DMS 273 (cell line): ENCODE measurements around the gene EPB41.
A peak's percentile ranks its signal among the peaks of the same experiment; 100 is the strongest.
"Not testable (repeated sequence)": the region's sequence is repeated elsewhere in the genome, so short reads cannot be mapped to it uniquely, and the experiment has no call there.

Experiments used
- DNase-seq: peaks from one replicate; lab custom pipeline; 2025; ENCODE audit not compliant: unreplicated experiment; lab: John Stamatoyannopoulos, UW

EPB41 gene

DNA sequence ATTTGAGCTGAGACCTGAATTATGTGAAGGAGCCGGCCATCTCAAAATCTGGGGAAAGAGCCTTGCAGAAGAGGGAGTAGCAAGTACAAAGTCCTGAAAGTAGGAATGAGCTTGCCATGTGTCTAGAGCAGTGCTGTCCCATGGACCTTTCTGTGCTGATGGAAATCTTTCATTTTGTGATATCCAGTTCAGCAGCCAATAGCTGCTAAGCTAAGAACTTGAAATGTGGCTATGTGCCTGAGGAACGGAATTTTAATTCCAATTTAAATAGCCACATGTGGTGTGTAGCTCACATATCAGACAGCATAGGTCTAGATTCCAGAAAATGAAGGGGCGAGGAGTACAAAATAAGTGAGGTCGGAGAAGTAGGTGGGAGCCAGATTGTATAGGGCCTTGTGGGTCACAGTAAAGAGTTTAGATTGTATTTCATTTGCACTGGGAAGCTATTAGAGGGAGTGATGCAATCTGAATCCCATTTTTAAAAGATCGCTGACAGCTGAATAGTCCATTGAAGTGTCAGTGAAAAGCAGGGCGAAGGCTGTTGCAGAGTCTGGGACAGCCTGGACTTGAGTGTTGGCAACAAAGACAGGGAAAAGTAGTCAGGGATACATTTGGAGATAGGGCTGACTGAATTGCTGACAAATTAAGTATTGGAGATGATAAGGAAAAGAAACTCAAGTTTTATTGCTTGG is 129.1 kb downstream of the EPB41 start:
- no peak for DNase-seq

GRCh38 chr1:29044010-29044409 is 129.6 kb downstream of the EPB41 start:
- DNase-seq: no peak

GRCh38 chr1:29045663-29046062 is 131.3 kb downstream of the EPB41 start:
- DNase-seq: not testable (repeated sequence)

DNA sequence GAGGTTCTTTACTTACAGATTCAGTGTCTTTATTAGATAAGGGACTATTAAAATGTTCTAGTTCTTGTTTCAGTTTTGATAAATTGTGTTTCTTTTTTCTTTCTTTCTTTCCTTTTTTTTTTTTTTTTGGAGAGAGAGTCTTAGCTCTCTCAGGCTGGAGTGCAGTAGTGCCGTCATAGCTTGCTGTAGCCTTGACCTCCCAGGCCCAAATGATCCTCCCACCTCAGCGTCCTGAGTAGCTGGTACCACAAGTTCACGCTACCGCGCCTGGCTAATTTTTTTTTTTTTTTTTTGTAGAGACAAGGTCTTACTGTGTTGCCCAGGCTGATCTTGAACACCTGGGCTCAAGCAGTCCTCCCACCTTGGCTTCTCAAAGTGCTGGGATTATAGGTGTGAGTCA is 132.8 kb downstream of the EPB41 start:
- DNase-seq: no peak

GRCh38 chr1:29050166-29050565 is 135.8 kb downstream of the EPB41 start:
- peak; percentile 34 for DNase-seq

DNA sequence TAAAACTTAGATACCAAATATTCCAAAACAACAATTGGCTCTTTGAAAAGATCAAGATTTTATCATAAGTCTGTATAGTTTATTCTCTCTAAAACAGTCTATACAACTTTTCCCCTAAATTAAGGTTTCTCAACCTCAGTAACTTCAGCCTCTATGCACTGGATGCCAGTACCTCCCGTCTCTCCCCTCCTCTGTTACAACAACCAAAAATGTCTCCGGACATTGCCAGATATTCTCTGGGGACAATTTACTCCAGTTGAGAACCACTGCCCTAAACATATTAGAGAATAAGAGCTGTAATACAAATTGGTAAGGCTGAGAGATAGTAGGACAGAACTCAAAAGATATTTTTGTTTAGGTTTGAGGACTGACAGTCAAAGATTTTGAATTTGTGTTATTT is 137.7 kb downstream of the EPB41 start:
- DNase-seq: no peak

- DNase-seq: no peak
Measured at GRCh38 chr1:29052941-29053340, 138.6 kb downstream of the EPB41 start.

- DNase-seq: no peak
Measured at GRCh38 chr1:29055160-29055559, 140.8 kb downstream of the EPB41 start.

GRCh38 chr1:29056256-29056655 is 141.9 kb downstream of the EPB41 start:
- DNase-seq: no peak

DNA sequence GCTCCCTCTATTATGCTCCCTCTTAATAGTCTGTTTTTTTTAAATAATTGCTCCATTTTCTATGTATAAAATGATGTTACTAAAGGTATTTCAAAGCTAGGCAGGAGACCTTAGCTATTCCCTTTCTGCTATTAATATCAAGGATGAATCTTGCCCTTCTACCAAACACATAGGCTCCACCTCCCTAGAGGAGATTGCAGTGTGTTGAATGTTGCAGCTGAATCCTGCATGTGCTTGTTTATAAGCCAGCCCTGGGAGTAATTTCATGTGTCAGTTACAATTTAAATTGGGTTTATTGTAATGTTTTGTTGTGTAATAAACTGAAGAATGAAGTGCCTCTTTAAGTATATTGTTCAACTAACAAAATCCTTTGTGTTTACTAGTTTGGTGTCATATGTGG is 143.3 kb downstream of the EPB41 start:
- DNase-seq: no peak

- DNase-seq: no peak
Measured at GRCh38 chr1:29062157-29062942, 148.0 kb downstream of the EPB41 start.

GRCh38 chr1:29064064-29064463 is 149.7 kb downstream of the EPB41 start:
- no peak for DNase-seq

GRCh38 chr1:29077155-29077554 is 162.8 kb downstream of the EPB41 start:
- no peak for DNase-seq

- DNase-seq: not testable (repeated sequence)
Measured at GRCh38 chr1:29079916-29080629, 165.7 kb downstream of the EPB41 start.

GRCh38 chr1:29081201-29081600 is 166.8 kb downstream of the EPB41 start:
- no peak for DNase-seq

DNA sequence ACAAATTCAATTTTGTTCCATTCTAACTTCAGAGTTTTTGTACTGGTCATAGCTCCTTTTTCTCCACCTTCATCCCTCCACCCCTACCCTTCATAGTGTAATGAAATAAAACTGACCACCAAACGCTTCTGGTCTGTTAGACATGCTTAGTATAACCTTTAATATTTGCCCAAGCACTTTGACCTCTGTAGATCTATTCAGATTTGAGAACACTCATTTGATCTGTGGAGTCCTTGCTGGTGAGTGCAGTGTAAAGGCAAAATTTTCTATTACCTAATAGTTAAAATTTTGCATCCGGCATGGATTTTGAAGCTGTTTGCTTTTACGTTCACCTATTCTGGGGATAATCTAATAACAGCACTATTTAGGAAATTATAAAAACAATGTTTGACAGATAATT is 168.2 kb downstream of the EPB41 start:
- DNase-seq: no peak

DNA sequence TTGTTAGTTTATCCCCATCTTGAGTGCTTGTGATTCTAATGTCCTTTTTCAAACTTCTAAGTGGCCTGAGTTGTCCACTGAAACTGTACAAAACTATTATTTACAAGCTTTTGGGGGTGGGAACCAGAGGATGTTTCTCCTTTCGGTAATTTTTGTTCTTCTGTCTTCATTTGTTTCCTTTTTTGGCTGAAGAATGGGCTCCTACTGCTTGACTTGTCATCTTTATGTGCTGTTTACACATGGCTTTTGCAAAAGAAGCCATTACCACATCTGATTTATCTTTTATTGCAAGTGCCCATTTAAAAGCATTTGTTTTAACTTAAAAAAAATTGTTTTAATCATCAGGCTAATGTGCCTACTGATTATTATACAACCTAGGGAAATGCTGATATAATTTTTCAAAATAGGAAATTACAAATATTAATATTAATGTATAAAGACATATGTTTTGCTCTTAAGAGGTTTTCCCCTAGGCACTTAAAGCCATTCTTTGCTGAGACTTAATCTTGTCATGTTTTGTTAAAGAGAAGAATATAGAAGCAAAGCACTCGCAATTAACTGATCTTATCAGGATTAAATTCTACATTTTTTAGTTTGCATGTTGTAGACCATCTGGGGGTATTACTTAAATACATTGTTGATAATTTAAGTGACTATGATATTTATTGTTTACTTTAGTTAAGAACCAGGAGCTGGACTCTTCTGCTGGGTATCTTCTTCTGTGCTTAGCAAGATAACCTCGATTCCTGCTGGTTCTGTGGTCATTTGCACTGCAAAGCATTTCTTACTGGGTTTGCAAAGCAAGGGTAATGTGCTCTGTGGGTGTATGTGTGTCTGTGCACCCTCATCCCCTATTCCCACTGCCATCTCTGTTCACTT is 169.2 kb downstream of the EPB41 start:
- no peak for DNase-seq

DNA sequence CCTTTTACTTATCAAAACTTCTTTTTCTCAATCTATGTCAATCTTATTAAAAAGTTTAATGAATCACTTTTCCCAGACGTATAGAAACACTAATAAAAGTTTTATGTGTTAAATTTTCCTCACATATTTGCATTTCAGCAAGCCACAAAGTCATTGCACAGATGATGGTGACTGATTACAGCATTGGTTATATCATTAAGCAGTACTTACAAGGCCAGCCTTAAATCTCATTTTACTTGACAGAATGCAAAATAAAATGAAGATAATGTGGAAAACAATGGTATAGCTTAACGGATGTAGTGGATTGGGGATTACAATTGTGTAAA is 169.8 kb downstream of the EPB41 start:
- DNase-seq: no peak

DNA sequence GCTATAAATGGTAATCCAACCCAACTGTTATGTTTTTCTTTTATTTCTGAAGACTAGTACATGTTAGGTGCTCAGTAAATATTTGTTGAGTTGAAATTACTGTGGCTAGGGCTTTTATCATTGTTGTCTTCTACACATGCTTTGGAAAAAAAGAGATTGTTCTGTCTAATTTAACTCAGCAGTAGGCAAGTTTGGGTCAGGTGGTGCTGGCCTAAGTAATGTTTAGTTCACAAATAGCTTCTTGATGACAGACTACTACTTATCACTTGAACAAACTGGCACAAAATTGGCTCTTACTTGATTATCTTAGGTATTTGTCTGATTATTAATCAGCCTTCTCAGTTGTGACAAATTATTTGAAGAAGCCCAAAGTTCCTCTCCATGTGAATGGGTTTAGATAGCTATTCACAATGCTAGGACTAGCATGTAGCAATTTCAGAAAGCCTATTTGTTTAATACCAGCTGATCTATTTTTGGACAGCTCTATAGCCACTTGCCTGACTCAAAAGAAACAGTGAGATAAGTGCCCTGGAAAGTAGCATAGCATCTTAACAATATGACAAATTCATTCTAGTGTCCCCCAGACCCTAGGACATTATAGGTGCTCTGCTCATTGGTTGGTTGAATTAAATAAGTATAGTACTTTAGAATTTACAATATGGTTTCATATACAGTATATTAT is 176.7 kb downstream of the EPB41 start:
- no peak for DNase-seq

- DNase-seq: not testable (repeated sequence)
Measured at GRCh38 chr1:29092704-29093103, 178.3 kb downstream of the EPB41 start.

GRCh38 chr1:29094433-29094832 is 180.1 kb downstream of the EPB41 start:
- no peak for DNase-seq
